Activated T-cell treated with anti-CD3 and anti-CD28 coated beads, Interleukin-2, amount 50 U/mL, for 48 hours (primary cell): ENCODE results near the gene TAF8.

Experiments
- DNase-seq, 2 experiments: peaks; one replicate each; pipeline ENCODE4 v3.0.0-alpha.2; 2020

TAF8 gene

DNA sequence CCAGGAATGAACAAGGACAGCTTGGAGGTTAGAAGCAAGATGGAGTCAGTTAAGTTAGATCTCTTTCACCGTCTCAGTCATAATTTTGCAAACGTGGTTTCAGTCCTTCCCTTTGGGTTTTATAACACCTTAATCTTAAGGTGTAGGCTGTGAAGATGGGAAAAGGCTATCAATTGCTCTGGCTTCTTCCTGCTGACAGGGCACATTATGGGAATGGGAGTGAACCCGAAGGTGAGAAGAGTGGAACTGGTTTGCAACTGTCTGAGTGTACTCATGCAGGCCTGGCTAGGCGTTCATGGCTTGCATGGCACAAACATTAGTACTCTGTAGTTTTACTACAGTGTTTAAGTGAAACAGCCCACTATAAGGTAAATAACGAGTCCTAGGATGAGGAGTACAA, 9.4 kb downstream of the TAF8 start:
- DNase-seq, result no peak

DNA sequence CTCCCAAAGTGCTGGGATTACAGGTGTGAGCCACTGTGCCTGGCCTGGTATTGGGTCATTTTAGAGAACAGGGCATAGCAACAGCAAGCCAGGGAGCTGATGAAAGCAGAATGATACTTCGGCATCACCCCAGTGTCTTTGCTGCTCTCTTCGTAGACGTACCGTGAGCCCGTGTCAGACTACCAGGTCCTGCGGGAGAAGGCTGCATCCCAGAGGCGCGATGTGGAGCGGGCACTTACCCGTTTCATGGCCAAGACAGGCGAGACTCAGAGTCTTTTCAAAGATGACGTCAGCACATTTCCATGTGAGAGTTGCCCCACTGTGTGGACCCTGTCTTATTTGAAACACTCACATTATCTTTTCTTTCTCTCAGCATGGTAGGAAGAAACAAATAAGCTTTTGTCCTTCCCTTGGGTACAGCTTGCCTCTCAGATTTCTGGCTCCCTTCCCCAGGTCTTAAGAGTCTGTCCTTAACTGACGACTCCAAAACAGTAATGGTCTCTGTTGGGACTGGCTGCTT, 15.9 kb downstream of the TAF8 start:
- DNase-seq, result no peak

DNA sequence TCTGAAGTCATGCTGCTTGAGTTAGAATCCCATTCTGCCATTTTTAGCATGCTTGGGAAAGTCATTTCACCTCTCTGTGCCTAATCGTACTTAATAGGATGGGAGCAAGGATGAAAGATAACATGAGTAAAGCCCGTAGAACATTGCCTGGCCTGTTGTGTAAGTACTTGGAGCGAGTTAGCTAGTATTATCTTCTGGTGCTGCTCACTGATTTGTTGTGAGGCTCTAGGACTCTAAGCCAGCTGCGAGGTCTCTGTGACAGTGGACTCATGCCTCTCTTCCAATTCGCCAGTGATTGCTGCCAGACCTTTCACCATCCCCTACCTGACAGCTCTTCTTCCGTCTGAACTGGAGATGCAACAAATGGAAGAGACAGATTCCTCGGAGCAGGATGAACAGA, 17.8 kb downstream of the TAF8 start:
- no peak for DNase-seq

GRCh38 chr6:42068872-42069522, 18.7 kb downstream of the TAF8 start:
- DNase-seq, result no peak

DNA sequence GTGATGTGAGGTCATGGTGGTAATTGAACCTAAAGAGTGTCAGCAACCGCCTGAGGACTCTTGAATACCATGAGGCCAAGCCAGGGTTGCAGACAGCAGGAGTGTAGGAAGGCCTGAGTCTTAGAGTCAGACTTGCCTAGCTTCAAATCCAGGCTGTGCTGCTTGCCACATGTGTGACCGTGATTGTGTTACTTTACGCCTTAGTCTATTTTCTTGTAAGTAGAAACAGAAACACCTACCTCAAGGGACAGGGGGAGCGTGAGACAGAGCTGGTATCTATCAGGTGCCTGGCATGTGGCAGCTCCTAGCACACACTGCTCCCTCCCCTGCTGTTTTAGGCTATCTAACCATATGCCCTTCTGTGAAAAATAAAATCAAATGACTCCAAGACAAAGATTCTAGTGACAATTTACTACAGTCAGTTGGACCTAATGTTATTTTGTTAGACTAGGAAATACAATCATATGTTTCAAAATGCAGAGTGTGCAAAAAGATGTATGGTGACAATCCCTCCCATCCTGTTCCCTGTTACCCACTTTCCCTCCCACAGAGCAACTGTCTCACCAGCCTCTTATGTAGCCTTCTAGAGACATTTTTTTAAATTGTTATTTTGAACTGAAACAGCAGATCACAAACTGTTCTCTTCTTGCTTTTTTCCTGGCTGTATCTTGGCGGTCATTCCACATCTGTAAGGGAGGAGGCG, 21.7 kb downstream of the TAF8 start:
- DNase-seq, result no peak

GRCh38 chr6:42073287-42073686, 23.0 kb downstream of the TAF8 start:
- no peak for DNase-seq

- DNase-seq, result peak; percentile 80 to 84
These were observed 25.0 kb downstream of the TAF8 start for GRCh38 chr6:42075159-42075838.

- no peak for DNase-seq
These were observed 28.1 kb downstream of the TAF8 start for GRCh38 chr6:42078386-42078785.

- no peak for DNase-seq
These were observed 29.7 kb downstream of the TAF8 start for GRCh38 chr6:42079941-42080464.

DNA sequence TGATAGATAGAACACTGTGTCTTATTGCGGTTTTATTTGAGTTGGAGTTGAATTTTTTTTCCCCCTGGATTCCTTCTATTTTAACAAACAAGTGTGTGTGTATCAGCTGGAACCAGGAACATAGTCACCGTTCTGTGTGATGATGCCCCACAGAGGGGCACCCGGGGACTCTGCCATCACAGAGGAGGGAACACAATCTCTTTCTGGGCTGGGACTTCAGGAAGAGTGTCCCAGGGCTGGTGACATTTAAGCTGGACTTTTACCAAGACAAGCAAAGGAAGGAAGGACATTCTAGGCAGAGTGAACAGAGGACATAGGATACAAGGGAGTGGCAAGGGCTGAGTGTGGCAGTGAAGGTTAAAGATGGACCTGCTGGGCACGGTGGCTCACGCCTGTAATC, 33.2 kb downstream of the TAF8 start:
- no peak for DNase-seq

GRCh38 chr6:42084889-42085288, 34.6 kb downstream of the TAF8 start:
- no peak for DNase-seq

- DNase-seq, result no peak
These were observed 36.0 kb downstream of the TAF8 start for GRCh38 chr6:42086046-42087035.

DNA sequence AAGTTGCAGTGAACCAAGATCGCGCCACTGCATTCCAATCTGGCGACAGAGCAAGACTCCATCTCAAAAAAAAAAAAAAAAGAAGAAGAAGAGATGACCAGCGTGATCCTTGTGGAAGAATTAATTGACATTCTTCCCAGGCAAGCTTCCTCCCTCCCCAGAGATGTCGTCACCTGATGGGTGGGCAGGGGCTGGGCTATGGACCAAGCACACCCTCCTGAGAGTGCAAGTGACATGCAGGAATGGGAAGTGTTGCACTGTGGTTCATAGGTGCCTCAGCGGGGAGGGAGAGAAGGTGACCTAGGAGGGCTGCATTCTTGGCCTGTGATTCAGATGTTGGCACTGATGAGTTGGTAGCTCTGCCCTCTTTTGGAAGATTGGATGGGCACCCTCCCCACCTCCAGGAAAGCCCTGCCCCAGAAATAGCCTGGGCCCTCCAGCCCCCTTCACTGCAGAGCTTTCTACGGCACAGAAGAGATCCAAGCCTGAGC, 37.8 kb downstream of the TAF8 start:
- no peak for DNase-seq

GRCh38 chr6:42090819-42091717, 40.7 kb downstream of the TAF8 start:
- no peak for DNase-seq

DNA sequence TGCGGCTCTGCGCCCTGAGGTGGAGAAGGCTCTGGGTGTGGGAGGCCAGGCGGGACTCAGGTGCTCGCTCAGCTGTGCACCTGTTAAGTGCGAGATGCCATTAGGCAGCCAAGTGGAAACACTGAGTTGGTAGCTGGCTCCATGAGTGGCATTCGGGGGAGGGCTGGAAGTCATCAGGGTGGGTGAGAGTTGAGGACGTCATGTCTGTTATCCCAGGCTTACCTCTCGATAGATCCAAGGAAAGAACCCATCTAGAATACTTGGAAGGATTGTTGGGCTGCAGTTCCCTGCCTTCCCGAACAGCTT, 41.3 kb downstream of the TAF8 start:
- DNase-seq, result no peak

GRCh38 chr6:42093582-42094329, 43.4 kb downstream of the TAF8 start:
- no peak for DNase-seq

DNA sequence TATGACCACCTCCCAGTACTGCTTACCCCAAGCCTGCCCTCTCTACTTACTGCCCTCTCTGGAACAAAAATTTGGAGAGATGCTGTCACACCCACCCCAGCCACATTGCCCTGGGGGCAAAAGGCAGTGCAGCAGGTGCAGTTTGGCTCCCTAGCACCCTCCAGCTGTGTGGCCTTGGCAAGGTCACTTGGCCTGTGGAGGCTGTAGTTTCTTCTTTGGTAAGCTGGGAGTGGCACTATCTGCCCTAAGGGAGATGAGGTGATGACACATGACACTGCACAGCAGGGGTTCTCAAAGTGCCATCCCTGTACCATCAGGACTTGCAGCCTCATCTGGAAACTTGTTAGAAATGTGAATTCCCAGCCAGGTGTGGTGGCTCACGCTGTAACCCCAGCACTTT, 44.8 kb downstream of the TAF8 start:
- DNase-seq, result no peak

DNA sequence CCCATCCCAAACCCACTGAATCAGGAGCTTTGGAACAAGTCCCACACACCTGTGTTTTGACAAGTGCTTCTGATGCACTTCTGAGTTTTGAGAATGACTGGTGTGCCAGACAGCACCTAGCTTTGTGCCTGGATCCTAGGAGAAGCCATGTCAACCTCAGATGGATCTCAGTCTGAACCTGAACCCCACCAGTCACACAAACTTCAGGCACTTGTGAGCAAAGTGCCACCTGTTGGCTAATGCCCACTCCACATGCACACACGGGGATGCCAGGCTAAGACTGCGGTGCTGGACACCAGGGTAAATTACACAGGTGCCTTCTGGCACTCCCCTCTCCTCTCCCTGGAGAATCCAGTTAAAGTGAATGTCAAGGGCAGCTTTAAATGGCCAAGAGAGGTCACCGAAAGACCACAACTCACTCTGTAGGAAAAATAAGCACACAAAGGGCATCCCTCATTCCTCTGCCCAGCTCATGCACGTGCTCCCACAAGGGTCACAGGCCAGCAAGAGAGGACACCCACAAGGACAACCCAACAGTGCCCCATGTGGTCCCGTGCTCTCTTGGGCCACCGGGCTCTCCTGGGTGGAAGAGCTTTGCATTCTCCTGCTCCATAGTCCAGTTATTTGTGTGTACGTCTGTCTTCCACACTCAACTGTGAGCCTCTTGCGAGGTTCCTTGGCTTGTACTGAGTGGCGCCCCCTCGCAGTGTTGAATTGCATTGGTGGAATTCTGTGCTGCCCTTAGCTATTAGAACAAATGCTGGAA, 45.6 kb downstream of the TAF8 start:
- no peak for DNase-seq

DNA sequence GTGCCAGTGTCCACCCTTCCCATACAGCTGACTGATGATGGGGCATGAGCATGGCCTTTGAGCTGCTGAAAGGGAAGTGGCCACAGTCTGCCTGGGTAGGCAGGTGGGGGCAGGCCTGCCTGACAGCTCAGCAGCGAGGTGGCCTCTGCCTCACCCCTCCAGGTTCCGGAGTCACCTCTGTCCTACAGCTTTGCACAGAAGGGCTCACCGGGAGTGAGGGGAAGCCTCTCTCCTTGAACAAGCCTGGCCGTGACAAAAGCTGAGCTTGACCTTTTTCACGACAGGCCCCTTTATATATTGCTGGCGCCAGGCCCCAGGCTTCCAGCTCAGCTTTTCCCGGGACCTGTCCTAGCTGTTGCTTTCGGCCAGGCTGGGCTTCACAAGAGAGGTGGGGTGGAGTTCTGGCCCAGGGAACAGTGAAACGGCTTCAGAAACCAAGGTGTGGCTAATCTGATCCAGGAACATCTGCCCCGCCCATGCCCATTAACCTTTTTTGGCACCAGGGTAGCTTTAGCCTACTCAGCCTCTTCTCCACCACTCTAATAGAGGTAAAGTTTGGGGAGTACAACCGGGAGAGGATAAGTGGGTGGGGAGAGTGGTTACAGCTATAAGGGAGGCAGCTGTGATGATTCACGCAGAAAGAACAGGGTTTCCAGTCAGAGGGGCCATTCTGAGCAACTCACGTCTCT, 49.2 kb downstream of the TAF8 start:
- DNase-seq, result peak; percentile 64 to 72
